Limb (tissue), 2 donors: ENCODE data around the gene AFAP1.
A peak's percentile ranks its signal among the peaks of the same experiment; 100 is the strongest.

Source experiments
- DNase-seq, 2 donors: peaks; one replicate each; pipeline ENCODE4 v3.0.0-alpha.2; 2016; ENCODE audit errors: extremely low spot score in 2 of 2

The AFAP1 gene

GRCh38 chr4:7722766-7723387 is 216.8 kb downstream of the AFAP1 start:
- DNase-seq, result peak in 1 of 2 donors; percentile 56

DNA sequence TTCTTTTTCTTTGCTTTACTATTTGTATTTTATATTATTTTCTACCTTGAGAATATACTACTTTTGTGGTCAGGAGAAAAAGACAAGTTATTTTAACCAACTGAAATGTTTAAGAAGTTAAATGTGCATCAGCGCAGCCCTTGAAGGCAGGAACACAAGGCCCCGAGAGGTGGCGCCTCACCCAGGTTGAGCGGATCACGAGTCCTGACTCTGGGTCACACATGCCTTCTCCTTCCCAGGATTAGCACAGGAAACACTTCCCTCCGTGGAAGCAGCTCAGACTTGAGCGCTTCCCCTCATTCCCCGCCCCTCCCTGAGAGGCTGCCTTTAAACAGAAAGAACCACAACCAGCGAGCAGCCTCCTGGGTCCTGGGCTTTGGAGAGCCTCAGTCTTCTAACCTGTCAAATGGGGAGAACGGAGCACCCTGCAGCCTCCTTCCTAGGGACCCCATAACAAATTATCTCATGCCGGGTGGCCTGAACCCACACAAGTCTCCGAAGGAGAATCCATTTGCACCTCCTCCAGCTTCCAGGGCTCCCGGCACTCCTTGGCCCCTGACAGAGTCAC is 217.6 kb downstream of the AFAP1 start:
- DNase-seq, result no peak

- peak; percentile 56 to 92 for DNase-seq
These were observed 220.1 kb downstream of the AFAP1 start for GRCh38 chr4:7719354-7720174.

DNA sequence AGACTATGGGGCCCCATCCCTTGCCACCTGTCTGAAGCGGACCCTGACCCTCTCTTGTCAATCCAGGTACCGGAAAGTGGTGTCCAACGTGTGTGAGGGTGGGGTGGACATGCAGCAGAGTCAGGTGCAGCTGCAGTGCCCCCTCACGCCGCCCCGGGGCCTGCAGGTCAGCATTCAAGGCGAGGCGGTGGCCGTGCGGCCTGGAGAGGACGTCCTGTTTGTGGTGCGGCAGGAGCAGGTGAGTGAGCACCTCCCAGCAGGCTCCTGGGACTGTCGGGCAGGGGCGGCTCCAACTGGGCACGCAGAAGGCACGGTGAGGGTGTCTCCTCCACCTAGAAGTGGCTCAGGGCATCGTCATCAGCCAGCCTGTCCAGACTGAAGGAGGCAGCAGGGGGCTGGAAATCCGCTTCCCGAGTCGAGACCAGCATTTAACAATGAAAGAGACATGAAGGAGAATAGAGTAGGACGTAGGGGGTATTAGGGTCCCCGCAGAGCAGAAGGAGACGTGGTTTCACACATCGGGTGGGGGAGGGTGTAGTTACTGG is 221.6 kb downstream of the AFAP1 start:
- DNase-seq, result no peak

GRCh38 chr4:7717161-7717560 is 222.5 kb downstream of the AFAP1 start:
- DNase-seq, result no peak

DNA sequence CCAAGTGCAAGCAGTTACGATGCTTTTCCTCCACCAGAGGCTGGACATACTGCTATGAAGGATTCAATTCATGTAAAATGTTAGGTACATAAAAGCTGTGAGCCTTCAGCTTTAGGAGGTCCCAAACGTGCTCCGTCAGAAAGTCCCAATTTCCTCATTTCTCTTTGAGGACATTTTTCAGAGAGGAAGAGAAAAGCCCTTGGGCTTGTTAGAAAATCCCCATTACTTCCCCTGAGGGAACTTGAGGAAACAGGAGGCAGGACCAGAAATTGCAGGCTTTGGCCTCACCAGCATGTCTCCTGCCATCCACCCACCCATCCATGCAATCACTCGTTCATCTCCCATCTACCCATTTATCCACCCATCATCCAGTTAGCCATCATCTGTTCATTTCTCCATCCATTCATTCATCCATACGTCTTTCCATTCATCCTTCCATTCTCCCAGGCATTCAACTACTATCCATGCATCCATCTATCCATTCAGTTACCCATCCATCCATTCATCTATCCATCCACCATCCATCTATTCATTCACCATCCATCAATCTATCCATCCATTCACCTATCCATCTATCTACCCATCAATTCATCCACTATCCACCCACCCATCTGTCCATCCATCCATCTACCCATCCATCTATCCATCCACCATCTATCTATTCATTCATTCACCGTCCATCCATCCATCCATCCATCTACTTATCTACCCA is 223.5 kb downstream of the AFAP1 start:
- DNase-seq, result no peak

GRCh38 chr4:7715271-7716009 is 224.2 kb downstream of the AFAP1 start:
- no peak for DNase-seq

DNA sequence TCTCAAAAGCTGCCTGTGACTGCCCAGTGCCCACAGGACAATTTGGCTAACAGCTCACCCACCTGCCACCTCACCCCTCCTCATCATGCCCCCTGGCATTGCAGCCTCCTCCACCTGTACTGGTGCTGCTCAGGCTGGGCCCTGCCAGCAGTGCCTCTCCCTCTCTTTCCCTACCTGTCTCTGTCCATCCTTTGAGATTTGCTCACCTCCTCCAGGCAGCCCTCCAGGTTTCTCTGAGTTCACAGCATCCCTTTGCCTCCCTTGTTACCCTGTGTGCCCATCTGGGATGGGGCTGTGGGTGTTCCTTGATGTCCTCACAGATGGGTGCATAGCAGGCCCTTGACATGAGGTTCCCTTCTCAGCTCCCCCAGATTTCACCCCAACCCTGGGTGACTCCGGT is 224.9 kb downstream of the AFAP1 start:
- no peak for DNase-seq

- no peak for DNase-seq
These were observed 225.5 kb downstream of the AFAP1 start for GRCh38 chr4:7714176-7714575.

DNA sequence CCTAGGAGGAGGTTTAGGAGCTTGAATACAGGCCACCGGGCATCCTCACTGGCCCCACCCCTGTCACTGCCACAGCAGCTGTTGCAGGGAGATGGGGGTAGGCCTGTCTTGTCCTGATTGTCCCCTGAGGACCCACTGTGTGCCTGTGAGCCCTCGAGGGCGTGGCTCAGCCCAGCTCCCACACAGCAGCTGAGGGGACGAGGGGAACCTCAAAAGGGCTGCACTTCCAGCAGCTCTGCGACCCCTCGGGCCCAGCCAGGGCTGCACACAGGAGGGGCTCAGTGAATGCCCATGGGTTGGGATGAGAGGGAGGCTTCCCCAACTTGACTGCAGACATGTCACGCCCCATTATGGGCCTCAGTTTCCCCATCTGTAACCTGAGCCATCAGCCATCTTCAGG is 225.9 kb downstream of the AFAP1 start:
- DNase-seq, result no peak

DNA sequence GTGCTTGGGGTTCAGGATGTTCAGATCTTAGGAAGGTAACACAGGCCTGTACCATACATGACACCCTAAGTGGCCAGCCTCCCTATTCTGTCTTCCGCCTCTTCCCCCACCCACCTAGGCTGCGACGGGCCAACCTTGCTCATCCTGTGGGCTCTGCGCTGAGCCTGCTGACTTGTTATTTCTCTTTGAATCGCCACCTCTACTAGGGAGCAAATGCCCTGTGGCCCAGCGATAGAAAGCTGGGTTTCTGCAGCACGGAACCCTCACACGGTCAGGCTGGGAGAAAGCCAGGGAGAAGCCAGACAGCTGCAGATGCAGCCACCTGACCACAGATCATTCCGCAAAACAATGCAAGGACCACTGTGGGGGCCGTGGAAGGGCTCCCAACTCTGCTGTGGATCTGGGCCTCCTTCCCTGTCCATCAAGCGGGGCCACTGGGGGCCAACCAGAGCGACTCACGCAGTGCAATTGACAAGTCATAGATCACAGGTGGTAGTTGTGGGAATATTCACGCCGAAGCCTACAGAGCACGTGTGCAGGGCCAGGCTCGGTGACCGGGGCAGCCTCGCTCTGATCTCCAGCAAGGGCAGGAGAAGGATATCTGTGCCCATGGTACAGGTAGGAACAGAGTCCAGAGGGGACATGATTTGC is 227.5 kb downstream of the AFAP1 start:
- no peak for DNase-seq

DNA sequence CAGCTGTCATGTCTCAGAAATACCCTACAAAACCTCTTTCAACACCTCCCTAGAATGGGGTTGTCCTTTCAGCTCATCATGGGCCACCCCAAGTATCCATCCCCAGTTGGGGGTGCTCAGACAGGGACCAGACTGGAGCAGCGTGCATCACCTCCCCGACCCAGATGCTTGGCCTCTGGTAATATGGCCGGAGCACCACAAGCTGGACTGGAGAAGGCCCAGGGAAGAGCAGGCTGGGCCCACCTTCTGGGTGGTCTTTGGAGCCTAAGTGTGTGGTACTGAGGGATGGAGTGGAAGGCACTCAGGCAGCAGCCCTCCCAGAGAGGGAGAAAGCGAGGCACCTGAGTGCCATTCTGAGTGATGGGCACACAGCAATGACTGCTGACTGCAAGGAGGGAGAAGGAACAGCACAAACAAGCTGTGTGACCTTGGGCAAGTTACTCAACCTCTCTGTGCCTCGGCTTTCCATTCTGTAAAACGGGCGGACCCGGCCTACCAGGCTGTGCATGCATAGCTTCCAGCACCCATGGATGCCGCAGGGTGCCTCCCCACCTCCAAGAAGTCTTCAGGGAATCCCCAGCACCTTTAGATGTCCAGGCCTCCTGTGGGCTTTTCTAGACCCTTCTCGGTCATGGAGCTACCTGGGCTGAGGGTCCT is 228.2 kb downstream of the AFAP1 start:
- no peak for DNase-seq

DNA sequence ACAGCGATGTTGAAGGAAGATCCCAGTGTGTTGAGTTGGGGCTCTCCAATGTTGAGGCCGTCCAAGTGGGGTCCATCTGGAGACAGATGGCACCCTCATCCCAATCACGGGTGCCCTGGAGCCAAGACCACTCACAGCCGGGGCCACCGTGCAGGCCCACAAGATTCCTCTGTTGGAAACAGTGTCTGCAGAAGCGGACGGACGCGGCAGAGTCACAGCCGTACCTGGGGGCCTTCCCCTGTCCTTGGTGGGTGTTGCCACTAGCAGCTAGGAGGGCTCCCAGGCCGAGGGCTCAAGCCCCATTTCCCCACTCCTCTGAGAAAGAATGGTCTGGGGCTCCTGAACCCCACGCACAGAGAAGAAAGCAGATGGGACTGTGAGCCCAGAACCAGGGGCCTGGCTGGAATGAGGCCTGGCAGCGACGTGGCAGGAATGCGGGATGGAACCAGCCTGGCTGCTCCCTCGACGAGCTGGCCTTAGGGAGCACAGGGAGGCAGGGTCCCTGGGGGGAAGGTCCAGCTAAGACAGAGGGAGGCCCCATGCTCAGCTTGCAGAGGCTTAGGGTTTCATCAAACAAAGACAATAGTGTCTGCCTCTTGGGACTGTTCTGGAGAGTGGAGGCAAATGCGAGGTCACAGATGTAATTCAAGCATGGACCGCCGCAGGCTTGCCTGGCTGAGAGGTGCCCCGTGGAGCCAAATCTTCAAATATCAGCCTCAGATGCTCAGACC is 228.9 kb downstream of the AFAP1 start:
- DNase-seq, result no peak

- DNase-seq, result no peak
These were observed 229.5 kb downstream of the AFAP1 start for GRCh38 chr4:7710126-7710525.

- DNase-seq, result no peak
These were observed 230.2 kb downstream of the AFAP1 start for GRCh38 chr4:7709431-7709830.

- no peak for DNase-seq
These were observed 230.7 kb downstream of the AFAP1 start for GRCh38 chr4:7708981-7709380.
